ENCODE data around the gene RUNDC3A. TPM values are rescaled to one million over a fixed set of nuclear protein-coding genes. Genes with fewer than 3 reads are reported as not detected.

Gene RUNDC3A
- total RNA-seq, 3 donors from 2014 or later (not counting 1 experiment from before 2014, with no cell fraction given): 0.31 to 0.48 TPM; not detected in 1

- Histone ChIP-seq H3K4me1 (ENCODE audit: control insufficient read depth, insufficient read depth, low read length) (peaks cover 13% of the 10 kb centered on the region), H3K27me3 (ENCODE audit: control insufficient read depth, insufficient read depth, low read length) (peaks cover 10% of the 10 kb centered on the region), H3K36me3 (ENCODE audit: control insufficient read depth, insufficient read depth, low read length) (no peaks in the 10 kb centered on the region), H3K27ac (ENCODE audit: low read length) (no peak overlapping the region), H3K9me3 (ENCODE audit: control insufficient read depth, insufficient read depth, low read length) (no peaks in the 10 kb centered on the region), H3K4me3 (ENCODE audit: low read length) (no peak overlapping the region)
- intact Hi-C loops (cut with micrococcal nuclease): no loop called here
- 64% methylated on average over 6 of the region's 6 CpGs for WGBS (ENCODE audit: insufficient coverage)
- DNase-seq: no peak
- no peak overlapping the region for H3K4me3 Mint-ChIP-seq
- H3K27ac Mint-ChIP-seq: no peak overlapping the region
- H3K4me1 Mint-ChIP-seq: no peaks in the 10 kb centered on the region
- peaks cover 13 to 23% of the 10 kb centered on the region in 2 donors for H3K27me3 Mint-ChIP-seq (ENCODE audit: low read depth in 2 of 2)
- no peaks in the 10 kb centered on the region for H3K36me3 Mint-ChIP-seq
- no peak for ATAC-seq
- no peak for TF ChIP-seq CTCF (IDR thresholded peaks at IDR 0.05)
- H3K9me3 Mint-ChIP-seq: no peaks in the 10 kb centered on the region
Observed at GRCh38 chr17:44360144-44360533, 51.7 kb downstream of the RUNDC3A start.

GRCh38 chr17:44360826-44361225 lies 52.4 kb downstream of the RUNDC3A start:
- H3K4me3 ChIP-seq (ENCODE audit: low read length): no peak overlapping the region
- Mint-ChIP-seq H3K9me3 (no peaks in the 10 kb centered on the region), H3K4me3 (no peak overlapping the region), H3K36me3 (no peaks in the 10 kb centered on the region), H3K27ac (no peak overlapping the region), H3K27me3 (ENCODE audit: low read depth in 2 of 2) (peaks cover 20 to 27% of the 10 kb centered on the region in 2 donors), H3K4me1 (no peaks in the 10 kb centered on the region)
- intact Hi-C loops (cut with micrococcal nuclease): no loop called here
- TF ChIP-seq CTCF (IDR thresholded peaks at IDR 0.05): no peak
- no peak for ATAC-seq
- no peaks in the 10 kb centered on the region for H3K9me3 ChIP-seq (ENCODE audit: control insufficient read depth, insufficient read depth, low read length)
- no peak overlapping the region for H3K27ac ChIP-seq (ENCODE audit: low read length)
- 85% methylated on average over 5 of the region's 5 CpGs for WGBS (ENCODE audit: insufficient coverage)
- H3K36me3 ChIP-seq (ENCODE audit: control insufficient read depth, insufficient read depth, low read length): no peaks in the 10 kb centered on the region
- H3K27me3 ChIP-seq (ENCODE audit: control insufficient read depth, insufficient read depth, low read length): peaks cover 10% of the 10 kb centered on the region
- peaks cover 13% of the 10 kb centered on the region for H3K4me1 ChIP-seq (ENCODE audit: control insufficient read depth, insufficient read depth, low read length)
- no peak for DNase-seq

GRCh38 chr17:44361292-44362260 lies 53.2 kb downstream of the RUNDC3A start:
- no peaks in the 10 kb centered on the region for H3K9me3 ChIP-seq (ENCODE audit: control insufficient read depth, insufficient read depth, low read length)
- no peaks in the 10 kb centered on the region for H3K36me3 ChIP-seq (ENCODE audit: control insufficient read depth, insufficient read depth, low read length)
- no peak overlapping the region for H3K27ac ChIP-seq (ENCODE audit: low read length)
- peaks cover 27 to 28% of the 10 kb centered on the region in 2 donors for H3K27me3 Mint-ChIP-seq (ENCODE audit: low read depth in 2 of 2)
- no peak overlapping the region for H3K4me3 Mint-ChIP-seq
- no peaks in the 10 kb centered on the region for H3K9me3 Mint-ChIP-seq
- H3K4me1 ChIP-seq (ENCODE audit: control insufficient read depth, insufficient read depth, low read length): peaks cover 13% of the 10 kb centered on the region
- H3K27ac Mint-ChIP-seq: no peak overlapping the region
- no peak for TF ChIP-seq CTCF (IDR thresholded peaks at IDR 0.05)
- no peak overlapping the region for H3K4me3 ChIP-seq (ENCODE audit: low read length)
- peaks cover 10% of the 10 kb centered on the region for H3K27me3 ChIP-seq (ENCODE audit: control insufficient read depth, insufficient read depth, low read length)
- no peaks in the 10 kb centered on the region for H3K4me1 Mint-ChIP-seq
- WGBS (ENCODE audit: insufficient coverage): 83% methylated on average over 8 of the region's 11 CpGs
- ATAC-seq (no peak), DNase-seq (no peak)
- intact Hi-C loops (cut with micrococcal nuclease): no loop called here
- H3K36me3 Mint-ChIP-seq: no peaks in the 10 kb centered on the region
